RWPE2 (cell line): Measurements from ENCODE around the gene AKAP6.

Source experiments
- ATAC-seq: fragments of 200-7000 bp; cut with Tn5 transposase; 3 replicates; pipeline ENCODE4 v1.9.1; 2021; ENCODE audit warnings: low read depth
- DNase-seq: peaks from one replicate; pipeline ENCODE4 v3.0.0-alpha.2; 2020; ENCODE audit warnings: low spot score
- H3K27ac ChIP-seq: fragments of 450-650 bp; 2 replicates; pipeline ENCODE4 v1.5.1; 2017; ENCODE audit warnings: mild to moderate bottlenecking; ENCODE audit not compliant: poor library complexity, severe bottlenecking
- H3K27me3 ChIP-seq: fragments of 250-450 bp; sonication (Bioruptor Pico); 2 replicates; pipeline ENCODE4 v1.5.1; 2021; ENCODE audit warnings: mild to moderate bottlenecking, moderate library complexity; ENCODE audit not compliant: insufficient read depth, poor library complexity, severe bottlenecking
- H3K36me3 ChIP-seq: fragments of 250-450 bp; sonication (Bioruptor Pico); 2 replicates; pipeline ENCODE4 v1.5.1; 2020; ENCODE audit warnings: low read depth, mild to moderate bottlenecking, moderate library complexity
- H3K4me1 ChIP-seq: fragments of 250-450 bp; sonication (Bioruptor Pico); 2 replicates; pipeline ENCODE4 v1.5.1; 2021; ENCODE audit warnings: mild to moderate bottlenecking, moderate library complexity; ENCODE audit not compliant: insufficient read depth, poor library complexity, severe bottlenecking
- H3K4me3 ChIP-seq: fragments of 250-450 bp; sonication (Bioruptor Pico); 2 replicates; pipeline ENCODE4 v1.5.1; 2021; ENCODE audit warnings: mild to moderate bottlenecking, moderate library complexity; ENCODE audit not compliant: severe bottlenecking
- H3K9me3 ChIP-seq: fragments of 250-450 bp; sonication (Bioruptor Pico); 2 replicates; pipeline ENCODE4 v1.5.1; 2021; ENCODE audit warnings: mild to moderate bottlenecking, moderate library complexity; ENCODE audit not compliant: severe bottlenecking
- CTCF ChIP-seq: fragments of 450-650 bp; IDR thresholded peaks from one replicate; pipeline ENCODE4 v1.5.1; 2017; ENCODE audit warnings: mild to moderate bottlenecking, moderate library complexity; ENCODE audit not compliant: poor library complexity, severe bottlenecking

AKAP6 gene

GRCh38 chr14:32364941-32365340 lies 35.8 kb downstream of the AKAP6 start:
- no peaks in the 10 kb centered on the region for H3K27me3 ChIP-seq
- ATAC-seq (no peak), DNase-seq (no peak)

GRCh38 chr14:32366256-32366879 lies 37.3 kb downstream of the AKAP6 start:
- H3K36me3 ChIP-seq, result no peaks in the 10 kb centered on the region
- DNase-seq (no peak), ATAC-seq (peak; percentile 24; the same call in 2 of the 3 replicates)
- no peak for TF ChIP-seq CTCF
- H3K4me3 ChIP-seq, result no peak overlapping the region
- H3K4me1 ChIP-seq, result peaks cover 38% of the 10 kb centered on the region
- H3K27me3 ChIP-seq, result no peaks in the 10 kb centered on the region
- no peaks in the 10 kb centered on the region for H3K9me3 ChIP-seq
- peak overlapping the region; percentile 86 for H3K27ac ChIP-seq

More at GRCh38 chr14:32364941-32365340, 35.8 kb downstream of the AKAP6 start:
- peaks cover 24% of the 10 kb centered on the region for H3K4me1 ChIP-seq
- H3K4me3 ChIP-seq, result no peak overlapping the region
- H3K27ac ChIP-seq, result no peak overlapping the region
- no peaks in the 10 kb centered on the region for H3K9me3 ChIP-seq
- no peaks in the 10 kb centered on the region for H3K36me3 ChIP-seq
- TF ChIP-seq CTCF, result no peak

DNA sequence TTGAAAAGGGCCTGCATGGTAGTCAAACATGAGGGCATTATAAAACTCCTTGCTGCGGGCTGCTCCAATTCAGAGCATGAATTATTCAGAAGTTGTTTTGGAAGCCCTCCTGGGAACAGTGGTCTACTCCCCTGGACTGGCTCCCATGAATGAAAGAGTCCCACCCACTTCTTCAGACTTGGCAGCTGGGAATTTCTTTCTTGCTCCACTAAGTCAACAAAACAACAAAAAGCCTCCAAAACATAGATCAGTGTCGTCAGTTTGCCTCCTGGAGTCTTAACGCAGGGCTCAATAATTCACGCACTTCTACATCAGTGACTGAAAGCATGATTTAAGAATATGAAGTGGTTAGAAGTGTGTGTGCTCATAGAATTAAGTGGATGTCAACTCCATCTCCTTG lies 37.9 kb downstream of the AKAP6 start:
- H3K36me3 ChIP-seq, result no peaks in the 10 kb centered on the region
- H3K4me1 ChIP-seq, result peaks cover 44% of the 10 kb centered on the region
- H3K27ac ChIP-seq, result peak overlapping the region; percentile 86
- DNase-seq (no peak), ATAC-seq (no peak)
- H3K4me3 ChIP-seq, result no peak overlapping the region
- H3K9me3 ChIP-seq, result no peaks in the 10 kb centered on the region
- no peaks in the 10 kb centered on the region for H3K27me3 ChIP-seq
- no peak for TF ChIP-seq CTCF

GRCh38 chr14:32367516-32367915 lies 38.4 kb downstream of the AKAP6 start:
- no peak overlapping the region for H3K4me3 ChIP-seq
- peak; percentile 53 for ATAC-seq
- peaks cover 50% of the 10 kb centered on the region for H3K4me1 ChIP-seq
- no peak for TF ChIP-seq CTCF
- DNase-seq, result no peak
- H3K27me3 ChIP-seq, result no peaks in the 10 kb centered on the region
- no peaks in the 10 kb centered on the region for H3K36me3 ChIP-seq
- H3K9me3 ChIP-seq, result no peaks in the 10 kb centered on the region
- H3K27ac ChIP-seq, result peak overlapping the region; percentile 86

DNA sequence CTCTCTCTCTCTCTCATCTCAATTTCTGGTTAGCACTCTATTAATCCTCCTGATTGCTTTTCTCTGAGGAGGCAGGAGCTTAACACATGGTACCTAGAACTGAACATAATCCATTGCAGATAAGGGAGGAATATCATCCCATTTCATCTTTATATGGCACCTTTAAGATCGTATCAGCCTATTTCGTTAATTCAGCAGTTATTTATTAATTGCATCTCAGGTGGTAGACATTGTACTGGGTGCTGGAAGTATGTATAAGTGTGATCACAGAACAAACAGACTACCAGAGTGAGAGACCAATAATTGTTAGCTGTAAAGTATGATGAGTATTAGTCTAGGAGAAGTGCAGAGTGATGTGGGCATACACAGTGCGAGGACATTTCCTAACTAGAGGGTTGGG lies 39.0 kb downstream of the AKAP6 start:
- no peak for ATAC-seq
- H3K27me3 ChIP-seq, result no peaks in the 10 kb centered on the region
- no peaks in the 10 kb centered on the region for H3K36me3 ChIP-seq
- no peak for TF ChIP-seq CTCF
- H3K27ac ChIP-seq, result peak overlapping the region; percentile 86
- DNase-seq, result no peak
- H3K4me1 ChIP-seq, result peaks cover 56% of the 10 kb centered on the region
- no peaks in the 10 kb centered on the region for H3K9me3 ChIP-seq
- H3K4me3 ChIP-seq, result no peak overlapping the region
